ENCODE data around the gene RALGAPA2.

DNA sequence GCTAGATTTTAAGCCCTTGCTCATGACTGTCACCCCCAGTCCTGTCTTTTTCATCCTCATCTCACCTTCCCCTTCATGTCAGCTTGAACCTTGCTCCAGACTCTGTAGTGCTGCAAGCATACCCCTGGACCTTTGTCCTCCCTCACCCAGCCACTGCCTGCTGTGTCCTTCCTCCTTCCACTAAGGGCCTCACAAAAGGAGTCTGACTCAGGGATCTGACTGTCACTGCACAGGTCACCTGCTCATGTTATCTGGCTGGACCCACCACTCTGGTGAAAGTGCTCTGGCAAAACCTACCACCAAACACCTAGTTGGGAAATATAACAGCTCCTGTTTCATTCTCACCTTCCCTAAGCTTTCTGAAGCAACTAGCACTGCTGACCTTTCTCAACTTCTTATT lies 193.2 kb downstream of the RALGAPA2 start:
- TF ChIP-seq SUZ12 (IDR thresholded peaks at IDR 0.05) (no peak), TARDBP (IDR thresholded peaks at IDR 0.05) (no peak), FOXK2 (IDR thresholded peaks at IDR 0.05) (no peak), SP1 (IDR thresholded peaks at IDR 0.05) (no peak), ELF4 (IDR thresholded peaks at IDR 0.05) (no peak), FOXM1 (IDR thresholded peaks at IDR 0.05; ENCODE audit: borderline replicate concordance) (no peak)
- TF ChIP-seq, protein P1, sequence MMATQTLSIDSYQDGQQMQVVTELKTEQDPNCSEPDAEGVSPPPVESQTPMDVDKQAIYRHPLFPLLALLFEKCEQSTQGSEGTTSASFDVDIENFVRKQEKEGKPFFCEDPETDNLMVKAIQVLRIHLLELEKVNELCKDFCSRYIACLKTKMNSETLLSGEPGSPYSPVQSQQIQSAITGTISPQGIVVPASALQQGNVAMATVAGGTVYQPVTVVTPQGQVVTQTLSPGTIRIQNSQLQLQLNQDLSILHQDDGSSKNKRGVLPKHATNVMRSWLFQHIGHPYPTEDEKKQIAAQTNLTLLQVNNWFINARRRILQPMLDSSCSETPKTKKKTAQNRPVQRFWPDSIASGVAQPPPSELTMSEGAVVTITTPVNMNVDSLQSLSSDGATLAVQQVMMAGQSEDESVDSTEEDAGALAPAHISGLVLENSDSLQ (IDR thresholded peaks at IDR 0.05), result no peak
